ENCODE results near the gene SCYGR2. TPM values are rescaled to one million over a fixed set of nuclear protein-coding genes. Genes with fewer than 3 reads are reported as not detected.

Gene SCYGR2
- total RNA-seq, 2 donors from 2014 or later = not detected

- intact Hi-C loops (cut with DNase I) = no loop called here
- DNase-seq (ENCODE audit: low spot score) = no peak
These were observed 45.4 kb downstream of the SCYGR2 start for GRCh38 chr2:227643990-227644551.

Other genes starting within 250 kb of the SCYGR2 start
- under 1 TPM in 1 of 2 donors, not detected in 1; 0.10 TPM for gene TM4SF20, start 219.6 kb upstream of the SCYGR2 start, total RNA-seq
- gene SCYGR1, start 210.9 kb upstream of the SCYGR2 start, total RNA-seq = not detected
- gene AGFG1, start 126.7 kb upstream of the SCYGR2 start, total RNA-seq = 10 to 100 TPM; 82.8 to 85.5 TPM
- gene SCYGR3, start 15.9 kb downstream of the SCYGR2 start, total RNA-seq = not detected
- gene SCYGR4, start 18.6 kb downstream of the SCYGR2 start, total RNA-seq = not detected
- not detected for gene SCYGR5, start 67.9 kb downstream of the SCYGR2 start, total RNA-seq
- gene SLC19A3, start 119.1 kb downstream of the SCYGR2 start, total RNA-seq = 1 to 10 TPM; 2.3 to 2.4 TPM
- not detected for gene SCYGR6, start 125.9 kb downstream of the SCYGR2 start, total RNA-seq
- not detected for gene SCYGR7, start 129.4 kb downstream of the SCYGR2 start, total RNA-seq
- not detected for gene SCYGR8, start 147.0 kb downstream of the SCYGR2 start, total RNA-seq
- gene CCL20, start 214.9 kb downstream of the SCYGR2 start, total RNA-seq = not detected

Measured in posterior vena cava (tissue), 2 donors.